Measurements from ENCODE around the gene TBCC.
A peak's percentile ranks its signal among the peaks of the same experiment; 100 is the strongest.
"Not testable (repeated sequence)": the region's sequence is repeated elsewhere in the genome, so short reads cannot be mapped to it uniquely, and the experiment has no call there.

Gene TBCC

GRCh38 chr6:42769836-42770235, 23.9 kb upstream of the TBCC start:
- no peak for DNase-seq

DNA sequence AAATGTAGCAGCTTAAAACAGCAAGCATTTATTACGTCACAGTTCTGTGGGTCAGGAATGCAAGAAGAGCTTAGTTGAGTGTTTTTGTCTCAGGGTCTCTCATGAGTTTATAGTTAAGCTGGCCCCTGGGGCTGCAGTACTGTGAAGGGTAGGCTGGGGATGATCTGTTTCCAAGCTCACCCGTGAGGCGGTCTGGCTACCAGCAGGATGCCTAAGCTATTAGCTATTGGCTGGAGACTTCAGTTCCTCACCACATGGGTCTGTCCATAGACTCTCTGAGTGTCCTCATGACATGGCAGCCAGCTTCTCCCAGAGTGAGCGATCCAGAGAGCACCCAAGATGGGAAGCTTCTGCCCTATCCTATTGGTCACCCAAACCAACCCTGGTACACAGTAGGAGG, 23.1 kb upstream of the TBCC start:
- DNase-seq = no peak

- DNase-seq = no peak
Measured at GRCh38 chr6:42766163-42766670, 20.3 kb upstream of the TBCC start.

GRCh38 chr6:42764911-42765648, 19.2 kb upstream of the TBCC start:
- DNase-seq = no peak

DNA sequence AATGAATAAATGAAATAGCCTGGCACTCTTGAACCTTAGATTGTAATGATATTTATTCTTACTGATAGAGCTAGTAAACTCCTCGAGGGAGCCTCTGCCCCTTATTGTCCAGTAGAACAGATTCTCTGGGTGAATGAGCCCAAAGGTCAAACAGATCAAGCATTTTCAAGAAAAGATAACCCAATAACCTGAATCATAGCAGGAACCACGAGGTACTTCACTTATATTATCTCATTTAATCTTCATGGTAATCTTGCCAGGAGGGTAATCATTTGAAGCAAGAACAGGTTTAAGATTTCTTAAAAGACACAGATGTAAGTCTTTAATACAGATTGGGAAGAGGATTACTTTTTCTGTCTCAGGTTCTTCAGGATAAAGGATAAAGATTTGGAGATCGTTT, 17.0 kb upstream of the TBCC start:
- no peak for DNase-seq

- DNase-seq = peak; percentile 21
Measured at GRCh38 chr6:42762426-42762859, 16.5 kb upstream of the TBCC start.

DNA sequence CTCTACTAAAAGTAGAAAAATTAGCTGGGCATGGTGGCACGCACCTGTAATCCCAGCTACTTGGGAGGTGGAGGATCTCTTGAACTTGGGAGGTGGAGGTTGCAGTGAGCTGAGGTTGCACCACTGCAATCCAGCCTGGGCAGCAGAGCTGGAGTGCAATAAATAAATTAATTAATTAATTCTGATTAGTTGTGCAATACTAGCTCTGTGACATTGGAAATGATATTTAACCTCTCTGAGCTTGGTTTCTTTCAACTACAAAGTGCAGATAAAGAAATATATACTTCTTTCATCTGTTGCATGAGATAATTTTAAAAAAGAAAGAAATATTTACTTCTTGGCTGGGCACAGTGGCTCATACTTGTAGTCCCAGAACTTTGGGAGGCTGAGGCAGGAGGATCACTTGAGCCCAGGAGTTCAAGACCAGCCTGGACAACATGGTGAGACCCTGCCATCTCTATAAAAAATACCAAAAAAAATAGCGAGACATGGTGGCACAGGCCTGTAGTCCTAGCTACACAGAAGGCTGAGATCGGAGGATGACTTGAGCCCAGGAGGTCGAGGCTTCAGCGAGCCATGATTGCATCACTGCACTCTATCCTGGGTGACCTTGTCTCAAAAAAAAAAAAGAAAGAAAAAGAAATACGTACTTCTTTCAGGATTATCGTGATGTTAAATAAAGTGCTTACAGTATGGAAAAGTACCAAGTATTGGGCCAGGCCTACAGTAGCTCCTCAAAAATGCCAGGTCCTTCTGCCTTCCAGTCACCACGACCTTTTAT, 15.6 kb upstream of the TBCC start:
- no peak for DNase-seq

- DNase-seq = no peak
Measured at GRCh38 chr6:42758756-42759430, 13.0 kb upstream of the TBCC start.

GRCh38 chr6:42756722-42757121, 10.8 kb upstream of the TBCC start:
- DNase-seq = no peak

GRCh38 chr6:42754759-42755158, 8.9 kb upstream of the TBCC start:
- DNase-seq = no peak

GRCh38 chr6:42751055-42751454, 5.2 kb upstream of the TBCC start:
- DNase-seq = no peak

DNA sequence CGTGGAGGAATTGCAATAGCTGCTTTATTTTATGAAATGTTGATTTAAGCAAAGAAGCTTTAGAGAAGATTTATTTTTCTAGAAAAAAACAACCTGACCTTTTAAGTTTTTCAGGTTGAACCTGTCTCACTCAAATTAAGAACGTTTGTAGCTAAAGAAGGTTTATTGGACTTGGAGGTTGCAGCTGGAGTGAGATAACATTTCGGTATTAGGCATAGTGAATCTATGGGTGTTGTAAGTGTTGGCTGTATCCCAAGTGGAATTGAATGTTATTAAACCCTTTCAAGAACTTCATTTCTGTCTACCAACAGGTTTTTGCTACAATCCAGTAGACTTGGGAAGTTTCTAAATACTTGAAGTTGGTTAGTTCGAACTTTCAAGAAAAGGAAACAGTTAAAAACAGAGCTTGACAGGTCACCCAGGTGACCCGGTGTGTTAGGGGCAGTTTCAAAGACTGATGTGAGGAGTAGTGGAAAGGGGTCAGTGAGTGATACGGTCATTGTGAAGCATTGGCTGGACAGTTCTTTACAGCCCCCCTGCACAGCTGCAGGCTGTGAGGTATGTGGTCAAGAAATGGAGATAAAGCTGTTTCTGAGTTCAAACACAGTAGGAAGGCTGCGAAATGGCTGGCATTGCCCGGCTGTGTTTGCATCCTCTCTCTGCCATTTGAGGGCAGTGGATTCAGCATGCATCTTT, 2.4 kb upstream of the TBCC start:
- no peak for DNase-seq

GRCh38 chr6:42746463-42747391, 824 bp upstream of the TBCC start:
- peak; percentile 81 for DNase-seq

DNA sequence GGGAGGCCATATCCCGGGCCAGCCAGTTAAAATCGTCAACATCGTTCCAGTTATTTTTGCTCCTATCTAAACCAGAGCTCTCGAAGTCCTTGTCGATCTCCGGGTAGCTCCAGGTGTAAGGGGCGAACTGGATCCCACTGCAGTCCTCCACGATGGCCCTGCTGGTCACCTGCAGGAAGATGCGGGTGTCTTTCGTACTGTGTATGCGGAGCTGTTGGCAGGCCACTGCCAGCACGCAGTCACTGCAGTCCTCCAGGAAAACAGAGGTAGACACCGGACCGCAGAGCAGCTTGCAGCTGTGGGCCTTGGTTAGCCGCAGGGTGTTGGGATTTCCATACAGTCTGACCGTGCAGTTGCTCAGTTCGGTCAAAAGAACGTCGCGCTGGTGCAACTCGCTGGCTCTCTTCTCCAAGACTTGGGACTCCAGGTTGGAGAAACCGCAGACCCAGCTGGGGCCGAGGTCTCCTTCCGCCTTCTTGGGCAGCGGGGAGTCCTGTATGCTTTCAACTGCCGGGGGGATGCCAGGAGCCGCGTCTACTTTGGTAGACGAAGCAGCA, 742 bp downstream of the TBCC start:
- peak; percentile 53 for DNase-seq

DNA sequence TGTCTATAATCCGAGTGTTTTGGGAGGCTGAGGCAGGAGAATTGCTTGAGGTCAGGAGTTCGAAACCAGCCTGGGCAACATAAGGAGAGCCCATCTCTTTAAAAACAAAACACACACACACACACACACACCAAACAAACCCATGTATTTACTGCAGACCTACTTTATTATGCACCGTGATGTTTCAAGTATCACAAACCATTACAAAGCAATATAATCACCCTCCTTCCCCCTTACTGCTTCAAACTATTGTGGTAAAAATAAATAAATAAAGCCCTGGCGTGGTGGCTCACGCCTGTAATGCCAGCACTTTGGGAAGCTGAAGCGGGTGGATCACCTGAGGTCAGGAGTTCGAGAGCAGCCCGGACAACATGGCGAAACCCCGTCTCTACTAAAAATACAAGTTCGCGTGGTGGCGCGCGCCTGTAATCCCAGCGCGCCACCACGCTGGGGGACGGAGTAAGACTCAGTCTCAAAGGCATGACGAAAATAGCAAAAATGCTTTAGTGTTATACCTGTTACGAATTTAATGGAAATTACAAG, 1.5 kb downstream of the TBCC start:
- no peak for DNase-seq

DNA sequence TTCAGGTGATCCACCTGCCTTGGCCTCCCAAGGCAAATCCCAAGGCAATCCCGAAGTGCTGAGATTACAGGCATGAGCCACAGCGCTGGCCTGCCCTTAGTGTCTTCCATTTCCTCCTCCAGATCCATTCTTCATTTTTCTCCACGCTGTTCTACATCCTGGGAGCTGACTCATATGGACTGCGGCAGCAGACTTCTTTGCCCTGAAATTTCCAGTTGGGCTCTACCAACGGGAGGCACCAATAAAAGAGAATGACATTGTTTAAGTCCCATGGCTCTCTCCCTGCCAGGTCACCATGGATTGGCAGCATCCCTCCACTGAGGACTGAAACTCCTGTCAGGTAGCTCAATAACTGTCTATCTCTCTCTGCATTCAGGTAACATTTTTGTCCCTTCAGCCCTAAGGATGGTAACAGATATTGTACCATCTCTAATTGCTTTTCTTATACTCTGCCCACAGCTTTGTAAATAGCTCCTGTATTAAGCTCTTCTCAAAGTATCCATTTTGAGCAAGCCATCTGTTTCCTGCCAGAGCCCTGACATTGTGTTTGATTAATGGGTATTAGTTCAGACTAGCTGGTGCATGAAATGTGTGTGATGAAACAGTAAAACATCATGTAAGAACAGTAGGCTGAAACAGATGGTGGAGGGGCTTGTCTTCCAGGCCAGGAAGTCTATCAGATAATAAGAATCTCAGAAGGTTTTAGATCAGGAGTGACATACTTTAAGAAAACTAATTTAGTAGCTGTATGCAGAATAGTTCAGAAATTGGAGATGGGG, 3.6 kb downstream of the TBCC start:
- peak; percentile 59 for DNase-seq

- no peak for DNase-seq
Measured at GRCh38 chr6:42740725-42741124, 5.2 kb downstream of the TBCC start.

DNA sequence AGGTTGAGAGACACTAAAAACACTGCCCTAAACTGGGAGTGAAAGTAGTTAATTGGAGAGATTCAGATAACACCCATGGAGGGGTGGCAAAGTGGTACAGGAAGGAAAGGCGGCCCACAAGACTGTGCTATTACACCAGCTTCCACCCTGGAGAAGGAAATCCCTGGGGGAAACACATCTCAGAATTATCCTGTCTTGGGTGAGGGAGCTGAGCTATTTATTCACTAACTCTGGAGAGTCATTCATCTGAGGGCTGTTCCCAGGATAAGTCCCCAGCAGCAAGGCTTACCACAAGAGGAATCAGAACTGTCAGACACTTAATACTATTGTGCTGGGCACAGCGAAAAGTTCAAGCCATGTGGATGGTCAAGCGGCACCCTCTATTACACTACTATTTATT, 9.9 kb downstream of the TBCC start:
- DNase-seq = no peak

DNA sequence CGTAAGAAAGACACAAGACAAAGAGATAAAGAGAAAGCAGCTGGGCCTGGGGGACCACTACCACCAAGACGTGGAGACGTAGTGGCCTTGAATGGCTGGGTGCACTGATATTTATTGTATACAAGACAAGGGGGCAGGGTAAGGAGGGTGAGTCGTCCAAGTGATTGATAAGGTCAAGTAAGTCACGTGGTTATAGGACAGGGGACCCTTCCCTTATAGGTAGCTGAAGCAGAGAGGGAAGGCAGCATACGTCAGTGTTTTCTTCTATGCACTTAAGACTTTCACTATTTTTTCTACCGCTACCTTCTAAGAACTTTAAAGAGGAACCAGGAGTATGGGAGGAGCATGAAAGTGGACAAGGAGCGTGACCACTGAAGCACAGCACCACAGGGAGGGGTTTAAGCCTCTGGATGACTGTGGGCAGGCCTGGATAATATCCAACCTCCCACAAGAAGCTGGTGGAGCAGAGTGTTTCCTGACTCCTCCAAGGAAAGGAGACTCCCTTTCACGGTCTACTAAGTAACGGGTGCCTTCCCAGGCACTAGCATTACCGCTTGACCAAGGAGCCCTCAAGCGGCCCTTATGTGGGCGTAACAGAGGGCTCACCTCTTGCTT, 11.9 kb downstream of the TBCC start:
- not testable (repeated sequence) for DNase-seq

DNA sequence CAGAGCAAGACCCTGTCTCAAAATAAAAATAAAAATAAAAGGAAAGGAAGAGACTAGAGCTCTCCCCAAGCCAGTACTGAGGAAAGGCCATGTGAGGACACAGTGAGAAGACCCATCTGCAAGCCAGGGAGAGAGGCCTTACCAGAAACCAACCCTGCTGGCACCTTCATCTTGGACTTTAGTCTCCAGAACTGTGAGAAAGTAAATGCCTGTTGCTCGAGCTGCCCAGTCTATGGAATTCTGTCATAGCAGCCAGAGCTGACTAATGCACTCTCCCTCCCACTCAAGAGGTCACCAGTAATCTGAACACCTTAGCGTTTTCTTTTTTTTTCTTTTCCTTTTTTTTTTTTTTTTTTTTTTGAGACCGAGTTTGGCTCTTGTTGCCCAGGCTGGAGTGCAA, 16.2 kb downstream of the TBCC start:
- DNase-seq = no peak
